HG03521 (cell line): ENCODE data around the gene ANP32B.

ENCODE experiments used
- ATAC-seq: cut with Tn5 transposase; IDR thresholded peaks from one replicate; pipeline ENCODE4 v1.9.1; 2021; ENCODE audit warnings: mild to moderate bottlenecking, moderate library complexity; ENCODE audit not compliant: unreplicated experiment

ANP32B gene

DNA sequence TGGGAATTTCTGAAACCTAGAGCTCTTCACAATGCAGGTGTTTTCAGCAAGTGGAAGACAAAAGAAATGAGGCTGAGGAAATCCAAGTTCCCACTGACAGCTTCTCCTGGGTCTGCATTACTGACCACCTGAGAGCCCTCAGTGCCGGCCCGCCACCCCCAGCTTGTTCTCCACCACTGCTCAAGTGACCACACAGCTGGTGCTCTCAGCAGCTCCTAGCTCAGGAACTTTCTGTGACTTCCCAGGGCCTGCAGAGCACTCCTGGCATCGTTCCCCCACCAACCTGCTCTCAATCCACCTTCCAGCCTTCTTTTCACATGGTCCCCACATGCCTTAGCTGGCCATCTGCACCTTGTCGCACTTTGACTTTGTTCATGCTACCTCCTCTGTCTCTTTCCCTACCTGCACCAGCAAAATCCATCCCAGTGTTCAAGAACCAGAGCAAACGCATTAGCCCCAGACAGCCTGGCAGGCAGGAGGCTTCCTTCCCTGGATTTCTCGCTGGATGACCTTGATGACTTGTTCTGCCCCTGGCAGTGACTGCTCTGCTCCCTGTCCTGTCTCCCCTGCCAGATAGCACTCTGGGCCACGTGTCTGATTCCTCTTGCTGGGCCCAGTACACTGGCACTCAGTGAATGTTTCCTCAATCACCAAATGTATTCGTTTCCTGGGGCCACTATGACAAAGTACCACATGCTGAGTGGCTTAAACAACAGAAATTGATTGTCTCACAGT lies 38.3 kb downstream of the ANP32B start:
- ATAC-seq, result no peak

DNA sequence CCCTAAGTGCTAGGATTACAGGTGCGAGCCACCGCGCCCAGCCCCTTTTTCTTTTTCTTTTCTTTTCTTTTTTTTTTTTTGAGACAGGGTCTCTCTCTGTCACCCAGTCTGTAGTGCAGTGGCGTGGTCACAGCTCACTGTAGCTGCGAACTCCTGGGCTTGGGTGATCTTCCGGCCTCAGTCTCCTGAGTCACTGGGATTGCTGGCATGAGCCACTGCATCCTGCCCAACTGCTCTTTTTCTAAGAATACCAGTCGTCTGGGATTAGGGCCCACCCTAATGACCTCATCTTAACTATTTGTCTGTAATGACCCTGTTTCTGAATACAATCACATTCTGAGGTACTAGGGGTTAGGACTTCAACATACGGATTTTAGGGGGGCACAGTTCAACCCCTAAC lies 39.3 kb downstream of the ANP32B start:
- ATAC-seq, result no peak

DNA sequence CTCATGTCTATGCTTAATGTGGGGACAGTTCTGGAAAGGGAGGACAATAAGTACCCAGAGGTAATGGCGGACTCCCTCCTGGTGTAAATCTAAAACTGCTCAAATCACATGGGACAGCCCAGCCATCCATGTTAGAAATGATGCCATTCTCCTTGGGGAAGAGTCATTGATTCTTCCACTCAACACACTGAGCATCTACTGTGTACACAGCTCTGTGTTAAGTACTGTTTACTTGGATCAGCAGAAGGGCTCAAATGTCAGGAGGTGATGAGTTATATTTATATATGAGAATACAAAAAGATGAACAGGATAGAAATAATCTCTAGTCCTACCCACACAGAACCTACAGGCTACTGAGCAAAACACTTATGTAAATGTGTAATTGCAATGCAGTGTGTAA lies 41.6 kb downstream of the ANP32B start:
- ATAC-seq, result no peak

DNA sequence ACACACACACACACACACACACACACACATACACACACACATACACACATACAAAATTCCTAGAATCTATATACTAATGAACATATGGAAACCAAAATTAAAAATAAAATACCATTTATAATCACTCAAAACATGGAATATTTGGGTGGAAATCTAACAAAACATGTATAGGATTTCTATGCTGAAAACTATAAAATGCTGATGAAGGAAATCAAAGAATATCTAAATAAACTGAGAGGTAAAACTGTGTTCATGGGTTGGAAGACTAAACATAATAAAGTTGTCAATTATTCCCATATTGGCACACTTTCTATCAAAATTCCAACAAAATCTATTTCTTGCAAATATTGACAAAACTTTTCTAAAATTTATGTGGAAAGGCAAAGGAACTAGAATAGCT lies 48.0 kb downstream of the ANP32B start:
- no peak for ATAC-seq

DNA sequence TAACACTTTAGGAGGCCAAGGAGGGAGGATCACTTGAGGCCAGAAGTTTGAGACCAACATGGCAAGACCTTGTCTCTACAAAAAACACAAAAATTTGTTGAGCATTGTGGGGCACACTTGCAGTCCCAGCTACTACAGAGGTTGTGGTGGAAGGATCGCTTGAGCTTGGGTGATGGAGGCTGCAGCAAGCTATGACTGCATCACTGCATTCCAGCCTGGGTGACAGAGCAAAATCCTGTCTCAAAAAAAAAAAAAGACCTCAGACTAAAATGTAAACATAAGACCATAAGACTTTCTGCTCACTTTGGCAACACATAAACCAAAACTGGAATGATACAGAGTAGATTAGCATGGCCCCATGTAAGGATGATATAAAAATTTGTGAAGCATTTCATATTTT lies 48.8 kb downstream of the ANP32B start:
- no peak for ATAC-seq

DNA sequence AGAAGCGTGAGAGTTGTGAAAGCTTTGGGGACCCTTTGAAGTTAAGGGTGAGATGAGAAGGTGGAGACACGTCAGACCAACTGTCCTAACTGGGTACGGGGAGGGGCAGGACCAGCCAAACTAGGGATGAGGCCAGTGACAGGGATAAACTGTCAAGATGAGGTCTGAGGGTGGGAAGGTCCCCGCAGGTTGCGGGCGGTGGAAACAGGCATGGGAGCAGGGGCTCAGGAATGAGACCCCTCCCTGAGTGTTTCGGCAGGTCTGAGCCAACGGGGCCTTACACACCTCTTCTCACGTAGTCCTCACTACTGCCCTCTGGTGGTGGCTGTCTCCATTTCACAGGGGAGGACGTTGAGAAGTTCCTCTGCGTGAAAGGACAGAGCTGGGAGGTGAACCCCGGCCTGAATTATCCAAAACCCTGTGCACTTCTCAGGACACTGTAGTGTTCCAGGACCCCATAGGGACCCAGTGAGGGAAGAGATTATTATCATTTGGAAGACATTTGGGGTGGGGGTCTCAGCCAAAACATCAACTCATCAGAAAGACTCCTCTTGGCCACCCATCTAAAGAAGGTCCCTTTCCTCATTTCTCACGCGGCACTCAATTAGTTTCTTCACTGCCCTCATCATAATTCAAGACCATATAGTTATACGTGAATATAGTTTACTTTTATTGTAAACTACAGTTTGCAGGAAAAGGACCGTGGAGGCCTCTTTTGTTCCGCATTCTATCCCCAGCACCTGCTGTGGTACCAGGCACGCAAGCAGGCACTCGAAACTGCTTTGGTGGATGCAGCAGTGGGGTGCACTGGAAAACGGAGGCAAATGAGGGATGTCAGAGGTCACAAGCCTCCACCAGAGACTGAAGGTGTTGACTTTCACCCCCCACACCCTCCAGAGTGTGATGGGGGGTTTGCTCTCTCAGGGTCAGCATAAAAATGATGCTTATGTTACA lies 51.7 kb downstream of the ANP32B start:
- ATAC-seq, result no peak

DNA sequence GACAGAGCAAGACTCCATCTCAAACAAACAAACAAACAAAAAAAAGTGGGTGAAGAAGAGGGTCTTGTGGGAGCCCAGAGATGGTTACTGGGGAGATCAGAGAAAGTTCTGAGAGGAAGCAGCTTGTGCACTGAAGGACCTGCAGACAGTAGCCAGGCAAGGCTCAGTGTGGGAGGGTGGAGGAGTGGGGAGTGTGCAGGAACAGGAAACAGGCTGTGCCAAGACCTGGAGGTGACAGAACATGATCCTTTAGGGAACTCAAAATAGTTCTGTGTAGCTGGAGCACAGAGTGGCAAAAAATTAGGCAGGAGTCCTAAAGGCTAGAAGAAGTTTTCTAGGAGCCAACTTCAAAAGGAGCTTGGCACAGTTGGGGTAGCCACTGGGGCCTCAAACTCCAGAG lies 54.2 kb downstream of the ANP32B start:
- ATAC-seq, result no peak

DNA sequence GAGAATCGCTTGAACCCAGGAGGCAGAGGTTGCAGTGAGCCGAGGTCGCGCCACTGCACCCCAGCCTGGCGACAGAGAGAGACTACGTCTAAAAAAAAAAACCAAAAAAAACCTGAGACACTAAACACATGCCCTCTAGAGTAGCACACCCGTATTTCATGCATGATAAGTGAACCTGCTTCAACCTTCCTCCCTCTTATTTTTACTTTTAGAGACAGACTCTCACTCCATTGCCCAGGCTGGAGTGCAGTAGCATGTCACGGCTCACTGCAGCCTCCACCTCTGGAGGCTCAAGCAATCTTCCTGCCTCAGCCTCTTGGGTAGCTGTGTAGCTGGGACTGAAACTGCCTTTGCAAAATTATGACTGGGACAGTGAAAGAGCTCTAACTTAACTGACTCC lies 55.8 kb downstream of the ANP32B start:
- ATAC-seq, result peak; percentile 36

DNA sequence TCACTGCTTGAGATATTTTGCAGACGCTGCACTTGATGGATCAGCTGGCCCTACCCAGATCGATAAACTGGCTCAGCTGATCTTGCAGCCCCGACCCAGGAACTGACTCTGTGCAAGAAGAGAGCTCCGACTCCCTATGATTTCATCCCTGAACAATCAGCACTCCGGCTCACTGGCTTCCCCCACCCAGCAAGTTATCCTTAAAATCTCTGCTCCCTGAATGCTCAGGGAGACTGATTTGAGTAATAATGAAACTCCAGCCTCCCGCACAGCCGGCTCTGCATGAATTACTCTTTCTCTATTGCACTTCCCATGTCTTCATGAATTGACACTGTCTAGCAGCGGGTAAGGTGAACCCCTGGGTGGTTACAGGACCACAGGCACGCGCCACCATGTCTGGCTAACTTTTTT lies 56.5 kb downstream of the ANP32B start:
- no peak for ATAC-seq

DNA sequence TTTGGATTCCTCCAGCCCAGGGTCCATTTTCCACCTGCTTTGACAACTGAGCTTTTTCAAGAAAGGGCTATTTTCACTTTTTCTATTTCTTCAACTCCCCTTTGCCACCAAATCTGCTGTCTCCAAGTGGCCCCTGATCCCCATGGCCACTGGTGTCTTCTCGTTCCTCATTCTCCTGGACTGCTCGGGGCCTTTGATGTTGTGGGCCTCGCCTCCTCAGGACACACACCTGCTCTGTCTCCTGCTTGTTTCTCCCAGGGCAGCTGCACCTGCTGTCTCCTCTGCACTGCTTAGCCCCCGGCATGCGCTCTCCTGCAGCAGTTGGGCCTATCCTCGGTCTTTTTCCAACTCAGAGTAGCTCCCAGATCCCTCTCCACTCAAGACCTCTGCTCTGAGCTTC lies 57.1 kb downstream of the ANP32B start:
- ATAC-seq, result no peak

DNA sequence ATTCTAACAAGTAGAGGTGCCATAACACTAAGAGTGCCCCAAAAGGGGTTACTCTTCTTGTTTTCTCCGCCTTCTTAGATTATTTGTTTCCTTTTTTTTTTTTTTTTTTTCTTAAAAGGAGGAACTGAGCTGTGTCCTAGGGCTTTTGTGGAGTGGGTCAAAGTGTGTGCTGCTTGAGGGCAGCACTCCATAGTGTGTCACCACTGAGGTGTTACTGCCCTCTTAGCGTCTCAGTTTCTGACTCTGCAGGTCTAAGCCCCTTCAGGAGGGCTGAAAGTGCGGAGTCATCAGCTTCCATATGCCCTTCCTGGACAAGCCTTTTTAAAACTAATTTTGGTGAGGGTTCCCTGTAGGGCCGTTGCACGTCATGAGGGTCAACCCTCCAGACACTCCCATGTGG lies 60.8 kb downstream of the ANP32B start:
- ATAC-seq, result no peak

DNA sequence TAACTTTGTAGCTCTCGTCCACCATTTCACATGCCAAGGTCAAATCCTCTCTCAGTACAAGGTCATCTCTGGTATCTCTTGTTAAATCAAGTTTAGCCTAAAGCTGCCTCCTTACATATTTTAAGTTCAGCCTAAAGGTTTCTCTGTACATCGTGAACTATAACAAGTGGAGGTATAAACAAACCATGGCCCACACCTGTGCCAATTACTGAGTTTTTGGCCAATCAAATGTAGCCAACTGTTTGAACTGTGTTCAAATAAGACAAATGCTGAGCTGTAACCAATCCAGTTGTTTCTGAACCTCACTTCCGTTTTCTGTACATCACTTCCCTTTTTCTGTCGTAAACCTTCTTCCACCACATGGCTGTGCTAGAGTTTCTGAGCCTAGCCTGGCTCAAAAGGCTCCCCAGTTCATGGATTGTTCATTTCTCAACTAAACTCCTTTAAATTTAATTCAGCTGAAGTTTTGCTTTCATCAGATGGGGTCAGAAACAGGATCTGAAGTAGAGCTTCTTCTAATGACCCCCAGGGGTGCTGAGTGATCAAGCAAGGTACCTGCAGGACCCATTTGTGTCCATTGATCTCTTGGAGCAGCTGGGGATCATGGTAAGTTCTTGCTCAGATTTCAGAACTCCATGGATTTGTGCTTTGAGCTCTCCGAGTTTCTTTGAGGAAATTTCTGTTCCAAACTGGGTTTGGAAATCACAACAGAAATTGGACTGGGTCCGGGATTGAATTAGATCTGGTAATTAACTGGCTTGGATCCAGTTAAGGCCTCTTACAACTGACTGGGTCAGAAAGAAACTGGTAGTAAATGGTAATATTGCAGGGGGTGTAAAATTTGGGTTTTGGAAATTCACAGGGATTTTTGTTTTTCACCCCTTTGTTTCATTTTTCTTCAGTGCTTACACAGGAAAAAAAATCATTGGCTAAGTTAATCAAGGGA lies 62.4 kb downstream of the ANP32B start:
- peak; percentile 78 for ATAC-seq

DNA sequence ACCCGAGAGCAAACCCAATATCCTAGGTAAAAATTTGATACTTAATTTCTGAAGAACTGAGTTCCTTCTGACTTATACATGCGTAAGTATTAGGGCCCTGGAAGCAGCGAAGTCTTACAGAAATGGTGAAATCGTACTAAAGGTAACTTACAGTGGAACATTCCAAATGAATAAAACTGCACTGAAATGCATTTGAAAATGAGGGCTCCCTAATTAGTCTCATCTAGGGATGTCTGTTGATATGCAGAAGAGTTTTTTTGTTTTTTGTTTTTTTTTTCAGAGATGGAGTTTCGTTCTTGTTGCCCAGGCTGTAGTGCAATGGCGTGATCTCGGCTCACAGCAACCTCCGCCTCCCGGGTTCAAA lies 63.0 kb downstream of the ANP32B start:
- ATAC-seq, result no peak

DNA sequence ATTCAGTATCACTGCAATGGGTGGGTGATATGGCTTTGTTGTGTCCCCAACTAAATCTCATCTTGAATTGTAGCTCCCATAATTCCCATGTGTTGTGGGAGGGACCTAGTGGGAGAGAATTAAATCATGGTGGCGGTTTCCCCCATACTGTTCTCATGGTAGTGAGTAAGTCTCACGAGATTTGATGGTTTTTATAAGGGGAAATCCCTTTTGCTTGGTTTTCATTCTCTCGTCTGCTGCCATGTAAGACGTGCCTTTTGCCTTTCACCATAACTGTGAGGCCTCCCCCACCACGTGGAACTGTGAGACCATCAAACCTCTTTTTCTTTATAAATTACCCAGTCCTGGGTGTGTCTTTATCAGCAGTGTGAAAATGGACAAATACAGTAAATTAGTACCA lies 63.9 kb downstream of the ANP32B start:
- ATAC-seq, result no peak

DNA sequence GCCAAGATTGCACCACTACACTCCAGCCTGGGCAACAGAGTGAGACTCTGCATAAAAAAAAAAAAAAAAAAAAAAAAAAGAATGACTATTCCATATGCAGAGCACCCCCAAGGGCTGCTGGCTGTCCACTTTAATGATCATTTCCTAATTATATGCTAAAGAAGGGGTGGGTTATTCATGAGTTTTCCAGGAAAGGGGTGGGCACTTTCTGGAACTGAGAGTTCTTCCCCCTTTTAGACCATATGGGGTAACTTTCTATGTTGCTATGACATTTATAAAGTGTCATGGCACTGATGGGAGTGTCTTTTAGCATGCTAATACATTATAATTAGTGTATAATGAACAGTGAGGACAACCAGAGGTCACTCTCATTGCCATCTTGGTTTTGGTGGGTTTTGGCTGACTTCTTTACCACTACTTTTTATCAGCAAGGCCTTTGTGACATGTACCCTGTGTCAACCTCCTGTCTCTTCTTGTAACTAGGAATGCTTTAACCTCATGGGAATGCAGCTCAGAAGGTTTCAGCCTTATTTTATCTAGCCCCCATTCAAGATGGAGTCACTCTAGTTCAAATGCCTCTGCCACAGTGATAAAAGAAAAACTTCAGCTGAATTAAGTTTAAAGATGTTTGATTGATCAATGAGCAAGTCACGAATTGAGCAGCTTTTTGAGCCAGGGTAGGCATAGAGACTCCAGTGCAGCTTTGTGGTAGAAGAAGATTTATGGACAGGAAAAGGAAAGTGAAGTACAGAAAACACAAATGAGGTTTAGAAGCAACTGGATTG lies 66.3 kb downstream of the ANP32B start:
- no peak for ATAC-seq

DNA sequence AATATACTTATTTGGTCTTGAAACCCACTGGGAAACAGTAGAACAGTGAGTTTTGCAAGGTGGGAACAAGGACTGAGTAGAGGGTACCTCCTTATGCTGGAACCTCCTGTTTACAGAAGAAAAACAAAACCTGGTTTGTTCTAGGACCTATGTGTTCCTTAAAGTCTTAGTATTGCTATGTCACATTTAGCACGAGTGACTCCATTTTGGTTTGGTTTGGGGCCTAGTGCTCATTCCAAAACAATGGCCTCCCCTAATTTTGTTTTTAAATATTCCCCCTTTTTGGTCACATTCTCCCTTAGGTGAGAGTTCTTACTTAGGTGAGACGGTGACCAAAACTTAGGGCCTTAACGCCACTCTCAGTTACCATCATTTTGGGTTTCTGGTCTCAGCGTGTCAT lies 67.2 kb downstream of the ANP32B start:
- ATAC-seq, result no peak

DNA sequence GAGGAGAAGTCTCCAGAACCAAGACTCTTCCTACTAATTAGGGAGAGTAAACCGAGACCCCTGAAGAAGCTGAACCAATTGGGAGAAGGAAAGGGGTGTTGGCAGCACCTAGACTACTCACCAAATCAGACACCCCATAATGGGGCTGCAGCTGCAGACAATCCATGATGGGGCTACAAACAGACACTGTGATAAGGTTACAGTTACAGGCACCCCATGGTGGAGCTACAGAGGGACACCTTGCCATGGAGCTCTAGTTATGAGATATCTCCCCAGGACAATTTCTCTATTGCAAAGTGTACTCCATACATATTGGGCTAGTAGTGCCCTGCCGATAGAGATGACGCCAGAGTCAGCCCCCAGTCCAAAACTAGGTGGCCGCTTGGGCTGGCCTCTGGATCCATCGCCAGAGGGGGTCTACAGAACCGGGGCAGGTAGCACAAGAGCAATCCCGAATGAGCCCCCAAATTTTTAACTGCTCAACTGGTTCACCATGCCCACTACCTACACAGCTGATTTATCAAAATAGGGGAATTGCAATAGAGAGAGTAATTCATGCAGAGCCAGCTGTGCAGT lies 71.3 kb downstream of the ANP32B start:
- no peak for ATAC-seq

DNA sequence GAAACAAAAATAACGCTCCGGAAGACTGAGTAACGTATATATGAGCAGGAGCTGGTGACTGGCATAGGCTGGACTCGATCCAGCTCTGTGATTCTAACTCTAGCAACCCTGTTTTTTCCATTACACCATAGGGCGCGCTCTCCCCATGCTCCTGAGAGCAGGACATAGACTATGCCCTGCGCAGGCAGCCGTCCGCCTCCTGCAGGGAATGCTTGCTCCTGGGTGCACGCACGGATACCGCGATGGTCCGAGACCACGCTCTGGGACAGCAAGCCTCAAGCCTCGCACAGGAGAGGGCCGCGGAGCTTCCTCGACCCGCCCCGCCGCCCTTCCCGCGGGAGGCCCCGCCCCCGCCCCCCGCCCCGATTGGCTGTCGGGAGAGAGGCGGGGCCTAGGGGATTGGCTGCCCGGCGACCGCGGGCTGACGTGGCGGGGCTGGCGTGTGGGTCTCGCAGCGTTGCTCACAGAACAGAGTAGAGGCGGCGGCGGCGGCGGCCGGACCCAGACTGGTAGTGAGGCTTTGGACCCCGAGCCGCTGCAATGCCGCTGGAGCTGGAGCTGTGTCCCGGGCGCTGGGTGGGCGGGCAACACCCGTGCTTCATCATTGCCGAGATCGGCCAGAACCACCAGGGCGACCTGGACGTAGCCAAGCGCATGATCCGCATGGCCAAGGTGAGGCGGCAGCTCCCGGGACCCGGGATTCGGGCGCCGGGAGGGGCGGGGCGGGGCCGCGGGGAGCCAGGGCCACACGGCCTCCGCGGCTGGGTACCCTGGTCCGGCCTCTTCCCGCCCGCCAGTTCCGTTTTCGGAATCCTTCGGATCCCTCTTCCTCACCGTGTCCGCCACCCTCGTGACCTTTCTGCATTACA lies 73.4 kb downstream of the ANP32B start, which contains the start of gene NANS:
TSS of gene NANS (plus strand) at position 464 of the 869 bp plus-strand sequence. CDS start at position 541, 77 bp downstream.
- ATAC-seq, result peak; percentile 98
